GM18519 (cell line): ENCODE data around the gene CAST.

Experiments
- ATAC-seq: cut with Tn5 transposase; IDR thresholded peaks from one replicate; pipeline ENCODE4 v1.9.1; 2021; ENCODE audit warnings: mild to moderate bottlenecking, moderate library complexity; ENCODE audit not compliant: unreplicated experiment, low FRiP score

The CAST gene

DNA sequence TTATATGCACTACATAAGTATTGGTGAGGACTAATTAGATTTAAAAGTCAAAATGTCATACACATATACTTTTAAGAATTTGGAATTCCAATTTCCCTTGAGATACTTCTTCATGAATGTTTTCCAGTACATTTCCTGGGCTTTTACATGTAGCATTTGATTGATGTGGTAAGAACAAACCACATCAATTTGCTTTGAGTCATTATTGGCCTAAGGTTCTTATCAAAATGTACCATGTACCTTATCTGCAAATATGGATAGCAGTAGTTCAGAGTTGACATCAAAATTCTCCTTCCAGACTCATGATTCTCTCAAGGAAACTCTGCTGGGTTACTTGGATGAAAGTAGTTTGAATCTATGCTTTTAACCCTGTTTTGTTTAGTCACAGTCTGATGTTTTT, 2.5 kb downstream of the CAST start:
- ATAC-seq, result no peak

DNA sequence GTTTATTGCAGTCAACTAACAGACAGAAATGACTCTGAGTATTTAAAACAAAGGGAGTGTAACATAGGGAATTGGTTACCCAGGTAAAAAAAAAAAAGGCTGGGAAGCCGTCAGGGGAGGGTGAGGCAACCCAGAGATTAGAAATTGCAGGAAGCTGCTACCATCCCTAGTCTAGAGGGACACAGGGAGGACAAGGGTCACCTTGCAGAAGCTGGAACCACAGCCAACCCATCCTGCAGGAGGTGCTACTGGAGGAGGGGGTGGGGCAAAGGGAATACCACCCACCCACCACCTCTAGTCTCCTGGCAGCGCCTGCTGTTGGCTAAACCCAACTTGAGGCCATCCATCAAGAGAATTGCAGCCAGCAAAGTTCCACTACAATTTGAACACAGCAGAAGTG, 6.5 kb downstream of the CAST start:
- no peak for ATAC-seq

DNA sequence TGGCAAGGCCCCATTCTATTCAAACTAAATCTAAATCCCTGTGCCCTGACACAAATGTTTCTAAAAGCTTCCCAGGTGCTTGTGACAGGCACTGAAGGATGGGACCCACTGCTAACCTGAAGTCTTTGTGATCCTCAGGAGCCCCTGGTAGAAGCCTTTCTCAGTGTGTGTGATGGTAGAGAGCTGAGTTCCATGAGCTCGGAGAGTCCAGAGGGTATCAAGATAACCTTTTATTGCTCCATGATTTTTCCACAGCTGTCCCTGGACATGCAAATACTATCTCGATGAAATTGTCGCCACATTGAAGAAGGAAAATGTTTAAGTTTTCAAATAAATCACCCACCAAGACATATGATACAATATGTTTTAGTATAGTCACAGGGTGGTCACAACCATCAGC, 7.7 kb downstream of the CAST start:
- ATAC-seq, result no peak

DNA sequence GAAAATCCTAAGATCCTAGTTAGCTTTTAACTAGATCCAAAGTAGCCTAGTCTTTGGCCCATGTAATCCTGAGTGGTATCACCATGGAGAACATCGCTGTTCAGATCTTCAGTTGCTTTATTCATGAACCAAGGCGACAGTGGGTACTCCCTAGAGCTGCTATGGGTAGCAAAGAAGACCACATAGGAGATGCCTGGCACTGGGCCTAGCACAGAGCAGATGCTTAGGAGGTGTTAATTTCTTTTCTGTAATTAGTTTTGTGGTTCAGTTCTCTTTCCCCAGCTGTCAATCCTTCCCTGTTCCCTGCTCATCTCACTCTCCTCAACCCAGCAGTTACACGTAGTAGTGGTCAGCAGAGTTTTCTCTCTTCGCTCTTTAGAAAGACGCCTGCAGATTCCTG, 9.3 kb downstream of the CAST start:
- no peak for ATAC-seq

DNA sequence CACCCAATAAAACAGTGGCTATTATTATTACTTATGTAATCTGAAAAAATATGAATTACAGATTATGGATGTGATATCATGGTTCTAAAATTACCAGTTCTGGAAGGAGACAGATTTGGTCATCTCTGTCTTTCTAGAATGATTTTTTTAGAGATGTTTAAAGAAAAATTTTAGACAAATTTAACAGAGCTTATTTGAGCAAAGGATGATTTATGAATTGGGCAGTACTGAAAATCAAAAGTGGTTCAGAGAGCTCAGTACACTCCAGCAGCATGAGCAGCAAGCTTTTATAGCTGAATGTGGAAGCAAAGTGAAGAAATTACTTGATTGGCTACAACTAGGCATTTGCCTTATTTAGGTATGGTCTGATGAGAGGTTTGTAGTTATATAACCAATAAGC, 11.0 kb downstream of the CAST start:
- no peak for ATAC-seq

DNA sequence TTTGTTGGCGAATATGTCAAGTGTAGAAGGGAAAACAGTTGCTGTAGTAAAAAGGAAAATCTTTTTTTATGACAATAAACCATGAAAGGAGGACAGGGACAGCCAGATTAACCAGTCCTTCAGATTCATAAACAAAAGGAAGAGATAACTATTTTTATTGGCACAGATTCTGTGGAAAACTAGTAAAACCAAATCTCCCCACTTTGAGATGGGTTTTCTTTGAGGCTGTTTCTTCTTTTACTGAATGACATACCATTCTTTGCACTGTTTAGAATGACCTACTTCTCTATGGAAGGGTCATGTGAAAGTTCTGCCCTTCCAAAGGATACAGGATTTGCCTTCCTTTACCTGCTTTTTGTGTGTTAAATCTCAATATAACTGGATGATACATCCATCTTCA, 13.7 kb downstream of the CAST start:
- ATAC-seq, result no peak

DNA sequence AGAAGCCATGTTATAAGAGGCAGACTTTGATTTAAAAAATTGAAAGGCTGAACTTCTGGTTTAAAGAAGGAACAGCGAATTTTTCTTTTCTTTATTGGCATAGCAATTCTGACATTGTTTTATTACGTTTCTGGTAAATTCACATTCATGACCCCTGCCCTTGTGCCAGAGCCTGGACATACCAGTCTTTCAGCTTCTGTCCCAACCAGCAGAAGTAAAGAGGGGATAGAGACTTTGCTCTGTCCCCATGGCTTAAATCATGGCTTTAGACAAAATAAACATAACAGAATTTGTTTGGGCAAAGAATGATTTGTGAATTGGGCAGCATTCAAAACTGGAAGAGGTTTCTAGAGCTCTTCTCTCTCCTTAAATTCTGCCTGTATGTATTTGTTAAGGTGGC, 15.3 kb downstream of the CAST start:
- no peak for ATAC-seq

DNA sequence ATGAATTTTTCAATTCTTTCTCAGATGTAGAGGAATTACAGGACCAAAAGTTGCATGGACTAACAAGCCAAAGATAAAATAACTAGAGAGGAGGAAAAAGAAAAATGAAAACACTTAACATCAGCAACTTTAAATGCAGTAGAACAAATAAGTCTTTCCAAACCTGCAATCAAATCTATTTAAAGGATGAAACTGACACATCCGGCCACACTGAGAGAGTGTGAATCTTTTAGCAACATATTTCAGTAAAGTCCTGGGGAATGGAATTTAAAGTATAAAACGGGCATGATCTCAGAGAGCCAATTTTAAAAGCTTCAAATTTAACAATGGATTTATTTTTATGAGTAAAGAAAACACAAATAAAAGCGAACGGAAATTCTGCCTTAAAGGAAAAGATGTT, 17.1 kb downstream of the CAST start:
- no peak for ATAC-seq

DNA sequence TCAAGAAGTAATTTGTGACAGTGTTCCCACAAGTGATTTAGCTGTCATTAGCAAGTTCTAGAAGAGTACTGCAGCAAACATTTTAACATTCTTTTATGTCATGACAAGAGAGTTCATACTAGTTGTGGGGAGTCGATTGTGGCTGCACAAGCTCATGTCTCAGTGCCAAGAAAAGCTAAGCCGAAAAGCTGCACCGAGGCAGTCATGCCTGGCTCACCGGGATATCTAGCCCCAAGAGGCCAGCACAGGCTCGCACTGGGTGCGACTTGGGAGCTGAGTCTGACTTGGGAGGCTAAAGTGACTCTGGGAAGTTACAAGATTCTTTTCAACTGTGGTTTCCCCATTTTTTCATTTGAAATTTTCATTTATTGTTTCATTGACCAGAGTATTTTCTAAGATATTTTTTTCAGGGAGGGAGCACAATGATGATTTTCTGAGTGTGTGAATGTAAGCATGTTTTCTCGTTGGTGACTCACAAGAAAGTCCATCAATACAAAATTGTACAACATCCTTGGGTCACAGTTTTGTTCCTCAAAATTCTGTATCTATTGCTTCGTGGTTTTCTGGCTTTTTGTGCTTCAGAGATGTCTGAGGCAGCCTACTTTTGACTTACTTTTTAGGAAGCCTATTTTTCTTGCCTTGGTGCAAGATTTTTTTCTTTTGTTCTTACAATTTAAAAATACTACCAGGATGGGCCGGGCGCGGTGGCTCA, 18.7 kb downstream of the CAST start:
- no peak for ATAC-seq

DNA sequence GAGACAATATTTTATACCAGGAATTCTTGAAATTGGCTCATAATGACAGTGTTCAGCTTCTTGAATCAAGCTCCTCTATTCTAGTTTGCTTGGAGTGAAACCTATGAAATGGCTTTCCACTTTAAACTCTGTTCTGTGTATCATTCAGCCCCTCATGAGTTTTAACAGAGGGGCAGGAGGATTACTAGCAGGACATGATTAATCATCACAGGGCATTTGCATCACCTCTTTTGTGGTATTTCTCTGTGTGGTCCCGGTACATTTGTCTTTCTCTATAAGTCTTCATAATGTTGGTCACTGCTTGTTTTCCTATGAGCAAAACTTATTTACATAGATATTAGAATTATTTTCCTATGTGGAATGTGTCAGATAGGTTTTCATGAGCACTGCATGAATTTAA, 21.2 kb downstream of the CAST start:
- ATAC-seq, result no peak

DNA sequence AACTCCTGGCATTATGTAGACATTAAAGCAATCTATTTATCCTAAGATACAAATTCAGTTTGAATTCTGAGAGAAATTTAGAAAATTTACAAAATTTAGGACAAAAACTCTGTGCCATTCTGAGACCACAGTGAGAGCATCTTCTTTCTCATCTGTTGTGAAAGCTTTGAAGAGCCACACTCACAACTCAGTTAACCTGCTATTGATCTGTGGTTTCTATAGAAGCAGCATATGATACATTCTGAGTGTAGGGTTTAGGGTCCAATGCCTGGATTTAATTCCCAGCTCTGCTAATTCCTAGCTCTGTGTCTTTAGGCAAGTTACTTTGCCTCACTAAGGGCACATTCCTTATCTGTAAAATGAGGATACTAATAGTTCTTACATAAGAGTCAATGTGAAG, 21.6 kb downstream of the CAST start:
- no peak for ATAC-seq

DNA sequence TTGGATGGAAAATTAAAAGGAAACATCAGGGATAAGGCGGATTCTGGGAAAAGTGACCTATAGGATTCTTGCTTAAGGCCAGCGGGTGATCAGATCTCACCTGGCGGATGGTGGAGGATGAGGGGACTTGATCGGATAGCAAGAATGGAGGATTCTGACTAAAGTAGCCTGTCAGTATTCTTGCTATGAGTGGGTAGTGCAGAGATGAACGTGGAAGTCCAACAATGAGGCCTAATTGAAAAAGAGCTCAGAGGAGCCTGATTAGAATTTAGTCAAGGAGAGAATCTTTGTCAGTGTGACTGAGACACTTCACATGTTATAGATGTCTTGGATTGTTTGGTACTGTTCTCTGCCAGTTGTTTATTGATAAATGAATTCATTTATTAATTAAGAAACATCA, 24.9 kb downstream of the CAST start:
- ATAC-seq, result no peak

DNA sequence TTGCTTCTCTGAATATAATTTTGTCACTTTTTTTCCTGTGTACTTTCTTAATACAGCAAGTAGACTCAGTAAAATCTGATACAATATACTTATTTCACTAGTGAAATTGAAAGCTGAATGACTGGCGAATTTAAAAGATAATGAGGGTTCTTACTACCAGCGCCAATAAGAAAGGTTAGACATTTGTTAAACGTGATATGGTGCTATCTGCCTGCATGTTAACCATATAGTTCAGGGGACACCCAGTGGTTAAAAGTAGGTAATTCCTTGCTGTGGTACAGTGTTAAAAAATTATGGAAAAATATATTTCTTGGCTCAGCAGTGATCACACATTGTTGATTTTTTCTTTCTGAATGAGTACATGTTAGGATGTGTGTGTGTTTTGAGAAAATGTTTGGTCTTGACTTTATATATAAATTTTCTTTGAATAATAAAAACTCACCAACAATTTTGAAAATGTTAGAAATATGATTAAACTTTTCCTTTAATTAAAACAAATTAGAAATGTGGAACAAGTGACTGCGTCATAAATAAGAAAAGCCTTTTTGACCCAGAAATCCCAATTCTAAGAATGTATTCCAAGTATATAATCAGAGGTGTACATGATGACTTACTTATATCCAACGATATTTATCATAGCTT, 25.8 kb downstream of the CAST start:
- ATAC-seq, result peak; percentile 88

DNA sequence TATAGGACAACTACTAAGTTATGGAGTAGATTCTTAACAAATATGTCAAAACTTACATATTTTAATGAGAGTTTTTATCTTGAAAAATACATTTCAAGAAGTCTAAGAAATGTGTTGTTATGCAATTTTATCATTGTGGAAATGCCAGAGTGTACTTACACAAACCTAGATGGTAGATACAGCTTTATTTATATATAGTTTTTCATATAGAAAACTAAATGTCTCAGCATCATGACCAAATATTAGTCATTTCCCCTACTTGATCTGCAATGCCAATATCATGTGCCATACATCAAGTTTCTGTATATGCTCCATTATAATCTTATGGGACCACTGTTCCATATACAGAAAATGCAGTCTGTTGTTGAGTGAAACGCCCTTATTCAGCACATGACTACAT, 28.7 kb downstream of the CAST start:
- ATAC-seq, result no peak

DNA sequence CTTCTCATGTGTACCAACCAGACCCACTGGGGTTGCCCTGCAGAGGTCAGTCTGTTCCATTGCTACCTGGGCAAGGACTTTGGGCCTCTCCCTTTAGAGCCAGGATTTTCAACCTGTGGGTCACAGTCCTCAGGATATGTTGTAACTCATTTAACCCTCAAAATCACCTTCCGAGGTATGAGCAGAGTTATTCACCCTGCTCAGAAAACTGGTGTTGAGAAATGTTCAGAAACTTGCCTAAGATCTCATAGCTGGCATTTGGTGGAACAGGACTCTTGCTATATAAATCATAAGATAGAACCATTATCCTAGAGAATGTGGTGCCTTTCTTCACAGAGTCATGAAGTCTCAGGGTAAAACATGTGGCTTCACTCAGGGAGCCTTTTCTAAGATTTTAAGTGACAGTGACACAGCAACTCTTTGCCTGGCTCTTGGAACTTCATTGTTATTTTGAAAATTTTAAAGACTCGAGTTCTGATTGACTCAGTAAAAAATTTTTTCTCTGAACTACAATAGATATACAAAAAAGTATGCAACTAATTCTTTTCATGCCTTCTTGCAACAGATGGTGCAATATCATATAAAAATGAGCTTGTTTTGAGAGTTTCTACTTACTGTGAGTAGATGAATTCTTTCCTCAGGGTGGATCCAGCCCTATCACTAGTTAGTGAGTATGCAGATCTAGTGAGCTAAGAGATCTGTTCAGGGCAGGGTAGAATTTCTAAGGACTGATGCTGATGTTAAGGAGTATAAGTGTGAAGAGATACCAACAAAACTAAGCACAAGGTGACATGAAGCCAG, 29.5 kb downstream of the CAST start:
- no peak for ATAC-seq

DNA sequence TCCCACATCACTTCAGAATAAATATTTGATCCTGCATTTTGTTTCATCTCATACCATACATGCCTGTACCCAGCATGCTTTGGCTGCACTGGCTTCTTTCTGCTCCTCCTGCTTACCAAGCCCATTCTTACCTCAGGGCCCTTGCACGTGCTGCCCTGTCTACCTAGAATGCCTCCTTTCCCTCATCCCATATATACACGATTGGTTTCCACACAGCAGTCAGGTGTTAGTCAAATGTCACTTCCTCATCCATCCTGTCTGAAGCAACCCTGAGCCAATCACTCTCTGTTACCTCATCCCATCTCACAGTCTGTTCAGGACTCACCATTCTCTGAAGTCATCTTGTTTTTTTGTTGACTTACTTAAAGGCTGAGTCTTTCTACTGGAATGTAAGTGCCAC, 30.3 kb downstream of the CAST start:
- no peak for ATAC-seq

DNA sequence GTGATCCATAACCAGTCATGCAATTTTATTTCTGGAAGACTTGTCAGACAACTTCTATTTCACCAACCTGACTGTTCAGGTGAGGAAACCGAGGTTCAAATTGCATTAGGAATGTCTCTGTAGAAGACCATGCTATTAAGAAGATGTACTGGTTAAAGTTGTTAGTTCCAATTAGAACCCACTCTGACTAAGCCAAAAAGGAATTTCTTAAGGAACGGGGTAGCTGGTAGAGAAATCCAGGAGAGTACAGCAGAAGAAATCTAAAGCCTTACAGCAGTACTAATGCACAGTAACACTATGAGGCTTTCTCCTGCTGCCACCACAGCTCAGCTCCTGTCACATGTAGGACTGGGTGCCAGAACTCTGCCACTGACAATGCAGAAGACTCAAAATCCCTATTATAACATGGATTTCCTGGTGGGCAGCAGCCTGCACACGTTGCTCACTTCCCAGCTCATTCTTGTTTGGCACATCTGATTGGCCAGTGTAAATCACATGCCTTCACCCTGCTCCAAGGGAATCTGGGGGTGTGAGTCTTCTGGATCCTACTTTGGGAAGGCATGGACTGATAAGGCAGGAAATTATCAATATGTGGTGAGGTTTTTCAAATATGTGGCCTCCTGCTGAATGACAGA, 37.1 kb downstream of the CAST start:
- no peak for ATAC-seq

DNA sequence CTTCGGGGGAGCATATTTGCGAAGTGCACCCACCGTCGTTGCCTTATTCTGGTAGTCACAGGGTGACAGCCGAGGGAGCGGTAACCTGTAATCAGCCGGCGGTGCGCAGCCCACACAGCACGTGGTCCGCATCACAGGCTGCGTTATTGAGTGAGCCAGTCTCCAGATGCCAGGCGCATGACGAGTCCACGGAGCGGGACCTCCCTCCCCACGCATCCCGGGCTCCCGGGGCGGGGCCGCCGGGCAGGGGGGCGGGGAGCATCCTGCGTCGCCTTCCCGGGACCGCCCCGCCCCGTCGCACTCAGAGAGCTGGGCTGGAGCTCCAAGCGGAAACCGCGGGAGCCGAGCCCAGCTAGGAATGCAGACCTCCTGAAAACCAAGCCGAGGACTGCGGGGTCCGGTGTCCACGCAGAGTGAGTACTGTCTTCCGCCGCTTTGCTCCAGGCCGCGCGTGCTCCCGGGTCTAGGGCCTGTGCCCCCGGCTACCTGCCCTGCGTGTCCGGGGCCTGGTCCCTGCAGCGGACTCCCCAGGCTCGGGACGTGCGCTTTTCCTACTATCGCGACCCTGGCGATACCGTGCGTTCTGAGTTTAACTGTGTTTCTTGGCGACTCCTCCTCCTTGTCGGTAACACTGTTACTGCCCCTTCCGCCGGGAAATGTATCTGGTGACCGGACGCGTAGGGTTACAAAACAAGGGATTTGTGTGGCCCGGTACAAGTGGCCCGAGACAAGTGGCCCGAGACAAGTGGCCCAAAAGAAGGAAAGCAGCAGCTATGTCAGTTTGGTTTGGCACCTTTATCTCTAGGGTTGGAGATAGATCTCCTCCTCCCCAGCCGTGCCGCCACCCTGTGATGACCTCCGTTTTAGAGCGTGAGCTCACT, 40.6 kb downstream of the CAST start:
- peak; percentile 66 for ATAC-seq

DNA sequence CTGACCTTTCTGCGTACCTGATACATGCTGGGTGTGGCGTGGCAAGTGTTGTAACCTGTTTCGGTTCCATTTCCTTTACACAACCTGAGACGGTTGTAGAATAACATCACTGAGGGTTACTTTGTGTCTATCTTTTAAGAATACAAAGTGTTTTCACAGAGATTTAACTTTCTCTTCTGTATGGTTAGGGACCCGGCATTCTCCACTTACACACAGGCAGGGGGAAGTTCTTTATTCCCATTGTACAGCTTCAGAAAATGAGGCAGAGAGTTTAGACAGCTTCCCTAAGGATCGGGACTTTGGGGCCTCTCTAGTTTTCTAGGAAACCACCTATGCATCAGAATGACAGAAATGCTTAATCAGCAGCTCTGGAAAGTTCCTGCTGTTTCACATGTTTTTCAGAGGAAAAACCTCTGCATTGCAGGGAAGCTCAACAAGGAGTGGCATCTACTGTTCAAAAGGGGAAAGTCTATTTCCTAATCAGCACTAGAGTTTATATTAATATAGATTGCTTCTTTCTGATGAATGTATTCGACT, 41.3 kb downstream of the CAST start:
- ATAC-seq, result peak; percentile 79

DNA sequence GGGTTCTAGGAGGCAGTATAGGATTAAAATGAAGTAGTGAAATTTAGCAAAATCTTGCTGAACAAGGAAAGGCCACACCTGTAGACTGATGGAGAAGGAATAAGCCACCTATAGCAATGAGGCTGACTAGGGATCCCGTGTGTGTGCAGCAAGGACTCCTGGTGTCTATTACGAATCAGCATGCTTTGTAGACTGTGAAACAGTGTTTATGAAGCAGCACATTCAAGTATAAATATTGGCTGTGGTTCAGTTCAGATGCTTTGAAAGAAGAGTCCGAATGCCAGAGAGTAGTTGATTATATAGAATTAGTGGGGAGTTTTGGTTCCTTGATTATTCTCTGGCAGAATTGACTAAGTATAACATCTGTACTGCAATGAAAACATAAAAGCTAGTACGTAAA, 41.8 kb downstream of the CAST start:
- no peak for ATAC-seq
